ENCODE measurements around the gene FRAT1.

DNA sequence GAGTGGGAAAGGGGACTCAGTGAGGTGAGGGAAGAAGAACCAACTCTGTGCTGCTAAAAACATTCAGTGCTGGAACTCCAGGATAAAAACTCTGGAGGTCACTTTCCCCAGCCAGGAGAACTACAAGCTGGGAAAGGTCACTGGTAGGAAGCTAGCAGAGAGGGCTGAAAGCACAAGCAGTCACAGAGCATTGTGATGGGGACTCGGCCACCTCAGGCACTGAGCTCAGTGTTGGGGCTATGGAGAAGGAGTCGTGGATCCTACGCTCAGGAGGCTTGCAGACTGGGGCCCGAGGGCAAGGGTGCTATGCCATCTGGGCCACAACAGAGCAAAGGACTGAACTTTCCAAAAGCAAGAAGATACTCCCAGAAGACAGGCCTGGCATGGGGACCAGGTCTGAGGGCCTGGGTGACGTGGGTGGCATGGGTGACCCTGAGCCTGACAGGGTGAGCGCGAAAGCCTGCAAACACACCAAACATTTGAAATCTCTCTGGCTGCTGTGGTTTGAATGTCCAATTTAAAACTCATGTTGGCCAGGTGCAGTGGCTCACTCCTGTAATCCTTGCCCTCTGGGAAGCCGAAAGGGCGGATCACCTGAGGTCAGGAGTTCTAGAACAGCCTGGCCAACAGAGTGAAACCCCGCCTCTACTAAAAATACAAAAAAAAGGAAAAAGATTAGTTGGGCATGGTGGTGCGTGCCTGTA lies 16.8 kb upstream of the FRAT1 start:
- TF ChIP-seq, protein P1, sequence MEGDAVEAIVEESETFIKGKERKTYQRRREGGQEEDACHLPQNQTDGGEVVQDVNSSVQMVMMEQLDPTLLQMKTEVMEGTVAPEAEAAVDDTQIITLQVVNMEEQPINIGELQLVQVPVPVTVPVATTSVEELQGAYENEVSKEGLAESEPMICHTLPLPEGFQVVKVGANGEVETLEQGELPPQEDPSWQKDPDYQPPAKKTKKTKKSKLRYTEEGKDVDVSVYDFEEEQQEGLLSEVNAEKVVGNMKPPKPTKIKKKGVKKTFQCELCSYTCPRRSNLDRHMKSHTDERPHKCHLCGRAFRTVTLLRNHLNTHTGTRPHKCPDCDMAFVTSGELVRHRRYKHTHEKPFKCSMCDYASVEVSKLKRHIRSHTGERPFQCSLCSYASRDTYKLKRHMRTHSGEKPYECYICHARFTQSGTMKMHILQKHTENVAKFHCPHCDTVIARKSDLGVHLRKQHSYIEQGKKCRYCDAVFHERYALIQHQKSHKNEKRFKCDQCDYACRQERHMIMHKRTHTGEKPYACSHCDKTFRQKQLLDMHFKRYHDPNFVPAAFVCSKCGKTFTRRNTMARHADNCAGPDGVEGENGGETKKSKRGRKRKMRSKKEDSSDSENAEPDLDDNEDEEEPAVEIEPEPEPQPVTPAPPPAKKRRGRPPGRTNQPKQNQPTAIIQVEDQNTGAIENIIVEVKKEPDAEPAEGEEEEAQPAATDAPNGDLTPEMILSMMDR (conservative IDR thresholded peaks at IDR 0.05): no peak
- no peak for TF ChIP-seq ZFX (IDR thresholded peaks at IDR 0.05)
